WTC11 (cell line): ENCODE data around the gene EPN1. TPM values are rescaled to one million over a fixed set of nuclear protein-coding genes. Genes with fewer than 3 reads are reported as not detected.

Source experiments
- ATAC-seq: fragments of 200-7000 bp; cut with Tn5 transposase; 2 replicates; pipeline ENCODE4 v1.10.0; 2021; ENCODE audit warnings: mild to moderate bottlenecking, moderate library complexity
- CTCF ChIA-PET: fragments of 300-600 bp; sonication (Branson Sonifier 250); formaldehyde crosslinking; loops from one replicate; lab custom pipeline; 2021; ENCODE audit warnings: antibody characterized with exemption; lab: Charles Lee
- POLR2A ChIA-PET: fragments of 350-600 bp; sonication (Branson Sonifier 250); formaldehyde crosslinking; loops from one replicate; lab custom pipeline; 2021; ENCODE audit warnings: antibody characterized with exemption; lab: Charles Lee
- DNase-seq: peaks from one replicate; pipeline ENCODE4 v3.0.0; 2021; ENCODE audit warnings: low spot score
- H3K27ac Mint-ChIP-seq: 2 replicates; pipeline ENCODE4 v1.8.0; 2021; ENCODE audit warnings: mixed read lengths
- H3K27me3 Mint-ChIP-seq: 2 replicates; pipeline ENCODE4 v1.8.0; 2021; ENCODE audit warnings: low read depth, mild to moderate bottlenecking, moderate library complexity, mixed read lengths
- H3K36me3 Mint-ChIP-seq: 2 replicates; pipeline ENCODE4 v1.8.0; 2021; ENCODE audit warnings: mixed read lengths
- H3K4me1 Mint-ChIP-seq: 2 replicates; pipeline ENCODE4 v1.8.0; 2022; ENCODE audit warnings: mixed read lengths
- H3K4me3 Mint-ChIP-seq: 2 replicates; pipeline ENCODE4 v1.8.0; 2021; ENCODE audit warnings: mild to moderate bottlenecking, moderate library complexity, mixed read lengths
- H3K9me3 Mint-ChIP-seq: 2 replicates; pipeline ENCODE4 v1.8.0; 2021; ENCODE audit warnings: mixed read lengths
- CREM ChIP-seq: sonication (generic); formaldehyde crosslinking; IDR thresholded peaks from 2 replicates; pipeline ENCODE4 v1.8.1; 2022; ENCODE audit warnings: mild to moderate bottlenecking, missing genetic modification reagents, moderate library complexity
- ELF4 ChIP-seq: sonication (generic); formaldehyde crosslinking; IDR thresholded peaks from 2 replicates; pipeline ENCODE4 v1.8.1; 2022; ENCODE audit warnings: low read depth, mild to moderate bottlenecking, moderate library complexity, missing genetic modification reagents
- EMX1 ChIP-seq: fragments of 250-450 bp; sonication (Bioruptor Pico); IDR thresholded peaks from 2 replicates; pipeline ENCODE4 v1.8.0; 2021; ENCODE audit warnings: mild to moderate bottlenecking
- ESRRA ChIP-seq: sonication (generic); formaldehyde crosslinking; IDR thresholded peaks from 2 replicates; pipeline ENCODE4 v1.8.1; 2022; ENCODE audit warnings: mild to moderate bottlenecking, missing genetic modification reagents, borderline replicate concordance
- NR3C1 ChIP-seq: sonication (generic); formaldehyde crosslinking; conservative IDR thresholded peaks from 2 replicates; pipeline ENCODE4 v1.8.1; 2023; ENCODE audit warnings: low read depth, mild to moderate bottlenecking, missing genetic modification reagents
- TEAD4 ChIP-seq: sonication (generic); formaldehyde crosslinking; IDR thresholded peaks from 2 replicates; pipeline ENCODE4 v1.8.0; 2022; ENCODE audit warnings: mild to moderate bottlenecking, missing genetic modification reagents
- TP53 ChIP-seq: sonication (generic); formaldehyde crosslinking; IDR thresholded peaks from 2 replicates; pipeline ENCODE4 v1.8.1; 2023; ENCODE audit warnings: mild to moderate bottlenecking, missing genetic modification reagents
- ZBTB21 ChIP-seq: sonication (generic); formaldehyde crosslinking; IDR thresholded peaks from 2 replicates; pipeline ENCODE4 v1.8.1; 2023; ENCODE audit warnings: mild to moderate bottlenecking, missing genetic modification reagents, borderline replicate concordance
- total RNA-seq: library from RNA; stranded (reverse); gene quantifications from 3 replicates; pipeline ENCODE4 v1.2.3, GENCODE V29; 2021
- TF ChIP-seq, protein P1 (sequence below): sonication (generic); formaldehyde crosslinking; IDR thresholded peaks from 2 replicates; pipeline ENCODE4 v1.8.1; 2022; ENCODE audit warnings: missing genetic modification reagents, borderline replicate concordance
- TF ChIP-seq, protein P2 (sequence below): sonication (generic); formaldehyde crosslinking; IDR thresholded peaks from 2 replicates; pipeline ENCODE4 v1.8.1; 2023; ENCODE audit warnings: mild to moderate bottlenecking, missing genetic modification reagents, borderline replicate concordance

The EPN1 gene
- total RNA-seq, 1 experiment from 2014 or later: 234 TPM

GRCh38 chr19:55644191-55644833 lies 30.7 kb upstream of the EPN1 start:
- Mint-ChIP-seq H3K27me3 (peaks cover 9% of the 10 kb centered on the region), H3K36me3 (peaks cover 13% of the 10 kb centered on the region), H3K9me3 (no peaks in the 10 kb centered on the region), H3K4me3 (peak overlapping the region; percentile 89), H3K27ac (peak overlapping the region; percentile 74; the same call in 1 of the 2 replicates), H3K4me1 (peaks cover 24% of the 10 kb centered on the region)
- ChIA-PET POLR2A (no interaction called here), CTCF (interaction anchor here (1.4 to 2.6 kb wide), 2 partner anchors 10 to 12 kb away, joined by 3 to 11 read pairs; partner anchors contain the start of gene U2AF2)
- no peak for ATAC-seq
- TF ChIP-seq NR3C1: no peak
- TF ChIP-seq, all 79 proteins: peak for 0
- DNase-seq: no peak

DNA sequence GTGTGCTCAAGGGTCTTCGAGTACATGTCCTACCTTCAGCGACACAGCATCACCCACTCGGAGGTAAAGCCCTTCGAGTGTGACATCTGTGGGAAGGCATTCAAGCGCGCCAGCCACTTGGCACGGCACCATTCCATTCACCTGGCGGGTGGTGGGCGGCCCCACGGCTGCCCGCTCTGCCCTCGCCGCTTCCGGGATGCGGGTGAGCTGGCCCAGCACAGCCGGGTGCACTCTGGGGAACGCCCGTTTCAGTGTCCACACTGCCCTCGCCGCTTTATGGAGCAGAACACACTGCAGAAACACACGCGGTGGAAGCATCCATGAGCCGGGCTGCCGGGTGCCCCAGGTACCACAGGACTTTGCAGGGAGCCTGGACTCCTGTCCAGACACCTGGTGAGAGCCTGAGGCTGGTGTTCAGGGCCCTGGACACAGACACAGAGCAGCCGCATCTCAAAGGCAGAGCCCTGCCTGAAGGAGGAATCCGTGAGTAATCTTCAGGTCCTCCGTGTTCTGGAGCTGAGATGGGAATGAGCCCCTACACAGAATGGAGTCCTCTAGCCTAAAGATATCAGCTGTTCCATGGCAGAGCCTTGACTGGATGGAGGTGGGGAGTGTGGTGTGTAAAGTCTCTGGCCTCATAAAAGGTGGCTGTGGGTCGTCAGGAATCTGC lies 30.0 kb upstream of the EPN1 start:
- POLR2A ChIA-PET: no interaction called here
- Mint-ChIP-seq H3K27ac (no peak overlapping the region), H3K4me3 (peak overlapping the region; percentile 89), H3K27me3 (peaks cover 4% of the 10 kb centered on the region)
- no peak for ATAC-seq
- TF ChIP-seq ESRRA (CRISPR knock-in tag) (0 out of 2 replicates have a peak, but pooled peaks have one; percentile 36), TEAD4 (no peak), ZBTB21 (no peak)
- TF ChIP-seq, all 79 proteins: peak for 1
- Mint-ChIP-seq H3K4me1 (peaks cover 24% of the 10 kb centered on the region), H3K9me3 (no peaks in the 10 kb centered on the region), H3K36me3 (peaks cover 13% of the 10 kb centered on the region)
- CTCF ChIA-PET: interaction anchor here (1.4 kb wide), 1 partner anchor 10 kb away, joined by 3 read pairs; the partner anchor contains the start of gene U2AF2
- DNase-seq: no peak

DNA sequence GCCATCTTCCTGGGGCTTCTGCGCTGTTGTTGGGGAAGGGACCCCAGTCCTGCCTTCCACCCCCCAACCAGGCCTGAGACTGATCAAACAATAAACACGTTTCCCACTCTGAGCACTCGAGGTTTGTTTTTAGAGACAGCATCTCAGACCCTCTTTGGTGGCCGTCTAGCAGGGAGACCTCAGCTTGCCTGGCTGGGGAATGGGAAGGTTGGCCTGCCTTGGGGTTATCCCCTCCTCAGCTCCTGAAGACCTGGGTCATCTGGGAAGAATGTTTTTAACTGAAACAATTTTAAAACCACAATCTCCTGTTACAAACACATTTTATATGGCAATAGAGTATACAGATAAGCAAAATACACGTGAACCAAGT lies 29.5 kb upstream of the EPN1 start:
- no peak for DNase-seq
- Mint-ChIP-seq H3K4me1 (peaks cover 20% of the 10 kb centered on the region), H3K27me3 (peaks cover under 1% of the 10 kb centered on the region; the same call in 1 of the 2 replicates), H3K4me3 (peak overlapping the region; percentile 49), H3K36me3 (peaks cover 14% of the 10 kb centered on the region), H3K9me3 (no peaks in the 10 kb centered on the region), H3K27ac (no peak overlapping the region)
- POLR2A ChIA-PET: no interaction called here
- CTCF ChIA-PET: interaction anchor here (0.7 to 1.4 kb wide), 2 partner anchors 9 to 14 kb away, joined by 3 read pairs; partner anchors contain the start of gene U2AF2
- no peak for ATAC-seq
- no peak for TF ChIP-seq TP53 (CRISPR knock-in tag)
- TF ChIP-seq, protein P1, sequence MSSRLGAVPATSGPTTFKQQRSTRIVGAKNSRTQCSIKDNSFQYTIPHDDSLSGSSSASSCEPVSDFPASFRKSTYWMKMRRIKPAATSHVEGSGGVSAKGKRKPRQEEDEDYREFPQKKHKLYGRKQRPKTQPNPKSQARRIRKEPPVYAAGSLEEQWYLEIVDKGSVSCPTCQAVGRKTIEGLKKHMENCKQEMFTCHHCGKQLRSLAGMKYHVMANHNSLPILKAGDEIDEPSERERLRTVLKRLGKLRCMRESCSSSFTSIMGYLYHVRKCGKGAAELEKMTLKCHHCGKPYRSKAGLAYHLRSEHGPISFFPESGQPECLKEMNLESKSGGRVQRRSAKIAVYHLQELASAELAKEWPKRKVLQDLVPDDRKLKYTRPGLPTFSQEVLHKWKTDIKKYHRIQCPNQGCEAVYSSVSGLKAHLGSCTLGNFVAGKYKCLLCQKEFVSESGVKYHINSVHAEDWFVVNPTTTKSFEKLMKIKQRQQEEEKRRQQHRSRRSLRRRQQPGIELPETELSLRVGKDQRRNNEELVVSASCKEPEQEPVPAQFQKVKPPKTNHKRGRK (CRISPR knock-in tag): no peak

DNA sequence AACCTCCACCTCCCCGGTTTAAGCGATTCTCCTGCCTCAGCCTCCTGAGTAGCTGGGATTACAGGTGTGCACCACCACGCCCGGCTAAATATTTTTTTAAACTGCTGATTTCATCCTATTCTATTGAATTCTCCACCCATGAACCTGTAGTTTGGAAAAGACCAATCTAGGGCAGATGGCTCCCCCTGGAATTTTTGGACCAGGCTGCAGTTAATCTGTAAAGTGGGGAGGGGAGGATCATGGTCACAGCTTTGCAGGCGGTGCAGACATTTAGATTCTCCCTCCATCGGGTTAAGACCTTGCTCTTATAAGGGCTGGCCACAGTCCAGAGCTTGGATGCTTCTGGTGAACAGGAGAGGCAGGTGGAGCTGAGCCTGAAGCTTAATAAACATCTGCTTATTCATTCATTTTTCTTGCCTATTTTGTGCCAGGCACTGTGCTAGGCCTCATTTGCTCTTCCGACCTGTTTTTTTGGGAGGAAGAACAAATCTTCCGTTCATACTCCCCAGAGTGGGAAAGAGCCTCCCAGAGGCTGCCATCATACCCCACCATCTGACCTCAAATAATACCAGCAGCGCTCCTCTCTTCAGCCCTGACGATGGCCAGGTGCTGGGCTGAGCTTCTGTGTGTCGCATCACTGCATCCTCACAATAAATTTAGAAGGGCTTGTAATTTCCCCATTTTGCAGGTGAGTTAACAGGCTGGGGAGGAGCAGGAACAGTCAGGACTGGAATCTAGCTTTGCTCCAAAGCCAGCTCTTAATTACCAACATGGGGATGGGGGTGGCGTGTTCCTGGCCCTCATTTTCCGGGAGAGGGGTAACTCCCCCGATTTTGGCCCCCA lies 27.9 kb upstream of the EPN1 start:
- Mint-ChIP-seq H3K4me3 (peak overlapping the region; percentile 86), H3K4me1 (peaks cover 24% of the 10 kb centered on the region), H3K36me3 (peaks cover 16% of the 10 kb centered on the region), H3K27me3 (no peaks in the 10 kb centered on the region), H3K9me3 (no peaks in the 10 kb centered on the region), H3K27ac (peak overlapping the region; percentile 89; the same call in 1 of the 2 replicates)
- ATAC-seq (no peak), DNase-seq (no peak)
- POLR2A ChIA-PET: interaction anchor here (0.8 to 2.1 kb wide), 5 partner anchors 24 to 162 kb away, joined by 3 to 6 read pairs (median 3); partner anchors contain the start of genes FIZ1 and NAT14
- CTCF ChIA-PET: interaction anchor here (0.5 to 4.6 kb wide), 13 partner anchors 13 to 512 kb away, joined by 3 to 25 read pairs (median 6); partner anchors contain the start of genes FIZ1, ZNF784 and ZNF865
- no peak for TF ChIP-seq EMX1 (CRISPR knock-in tag)
- TF ChIP-seq, protein P2, sequence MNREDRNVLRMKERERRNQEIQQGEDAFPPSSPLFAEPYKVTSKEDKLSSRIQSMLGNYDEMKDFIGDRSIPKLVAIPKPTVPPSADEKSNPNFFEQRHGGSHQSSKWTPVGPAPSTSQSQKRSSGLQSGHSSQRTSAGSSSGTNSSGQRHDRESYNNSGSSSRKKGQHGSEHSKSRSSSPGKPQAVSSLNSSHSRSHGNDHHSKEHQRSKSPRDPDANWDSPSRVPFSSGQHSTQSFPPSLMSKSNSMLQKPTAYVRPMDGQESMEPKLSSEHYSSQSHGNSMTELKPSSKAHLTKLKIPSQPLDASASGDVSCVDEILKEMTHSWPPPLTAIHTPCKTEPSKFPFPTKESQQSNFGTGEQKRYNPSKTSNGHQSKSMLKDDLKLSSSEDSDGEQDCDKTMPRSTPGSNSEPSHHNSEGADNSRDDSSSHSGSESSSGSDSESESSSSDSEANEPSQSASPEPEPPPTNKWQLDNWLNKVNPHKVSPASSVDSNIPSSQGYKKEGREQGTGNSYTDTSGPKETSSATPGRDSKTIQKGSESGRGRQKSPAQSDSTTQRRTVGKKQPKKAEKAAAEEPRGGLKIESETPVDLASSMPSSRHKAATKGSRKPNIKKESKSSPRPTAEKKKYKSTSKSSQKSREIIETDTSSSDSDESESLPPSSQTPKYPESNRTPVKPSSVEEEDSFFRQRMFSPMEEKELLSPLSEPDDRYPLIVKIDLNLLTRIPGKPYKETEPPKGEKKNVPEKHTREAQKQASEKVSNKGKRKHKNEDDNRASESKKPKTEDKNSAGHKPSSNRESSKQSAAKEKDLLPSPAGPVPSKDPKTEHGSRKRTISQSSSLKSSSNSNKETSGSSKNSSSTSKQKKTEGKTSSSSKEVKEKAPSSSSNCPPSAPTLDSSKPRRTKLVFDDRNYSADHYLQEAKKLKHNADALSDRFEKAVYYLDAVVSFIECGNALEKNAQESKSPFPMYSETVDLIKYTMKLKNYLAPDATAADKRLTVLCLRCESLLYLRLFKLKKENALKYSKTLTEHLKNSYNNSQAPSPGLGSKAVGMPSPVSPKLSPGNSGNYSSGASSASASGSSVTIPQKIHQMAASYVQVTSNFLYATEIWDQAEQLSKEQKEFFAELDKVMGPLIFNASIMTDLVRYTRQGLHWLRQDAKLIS (CRISPR knock-in tag): no peak
- no peak for TF ChIP-seq ZBTB21
- TF ChIP-seq ELF4 (CRISPR knock-in tag): no peak
- 0 out of 2 replicates have a peak, but pooled peaks have one; percentile 3 for TF ChIP-seq CREM (CRISPR knock-in tag)
- TF ChIP-seq, all 79 proteins: peak for 1
